Activated T-cell treated with anti-CD3 and anti-CD28 coated beads, Interleukin-2, amount 50 U/mL, for 24 hours (primary cell): ENCODE data around the gene RAB28.
A peak's percentile ranks its signal among the peaks of the same experiment; 100 is the strongest.

Source experiments
- DNase-seq: peaks from one replicate; pipeline ENCODE4 v3.0.0-alpha.2; 2020
- H3K27ac Mint-ChIP-seq: 2 replicates; pipeline ENCODE4 v1.8.0; 2020; ENCODE audit warnings: mild to moderate bottlenecking, mixed read lengths
- H3K27me3 Mint-ChIP-seq: 2 replicates; pipeline ENCODE4 v1.8.0; 2020; ENCODE audit warnings: mixed read lengths
- H3K36me3 Mint-ChIP-seq: 2 replicates; pipeline ENCODE4 v1.8.0; 2020; ENCODE audit warnings: low read depth, mixed read lengths
- H3K4me1 Mint-ChIP-seq: 2 replicates; pipeline ENCODE4 v1.8.0; 2020; ENCODE audit warnings: low read depth, mixed read lengths
- H3K4me3 Mint-ChIP-seq: 2 replicates; pipeline ENCODE4 v1.8.0; 2020; ENCODE audit warnings: mild to moderate bottlenecking, moderate library complexity, mixed read lengths
- H3K9me3 Mint-ChIP-seq: 2 replicates; pipeline ENCODE4 v1.8.0; 2020; ENCODE audit warnings: mixed read lengths

The RAB28 gene

DNA sequence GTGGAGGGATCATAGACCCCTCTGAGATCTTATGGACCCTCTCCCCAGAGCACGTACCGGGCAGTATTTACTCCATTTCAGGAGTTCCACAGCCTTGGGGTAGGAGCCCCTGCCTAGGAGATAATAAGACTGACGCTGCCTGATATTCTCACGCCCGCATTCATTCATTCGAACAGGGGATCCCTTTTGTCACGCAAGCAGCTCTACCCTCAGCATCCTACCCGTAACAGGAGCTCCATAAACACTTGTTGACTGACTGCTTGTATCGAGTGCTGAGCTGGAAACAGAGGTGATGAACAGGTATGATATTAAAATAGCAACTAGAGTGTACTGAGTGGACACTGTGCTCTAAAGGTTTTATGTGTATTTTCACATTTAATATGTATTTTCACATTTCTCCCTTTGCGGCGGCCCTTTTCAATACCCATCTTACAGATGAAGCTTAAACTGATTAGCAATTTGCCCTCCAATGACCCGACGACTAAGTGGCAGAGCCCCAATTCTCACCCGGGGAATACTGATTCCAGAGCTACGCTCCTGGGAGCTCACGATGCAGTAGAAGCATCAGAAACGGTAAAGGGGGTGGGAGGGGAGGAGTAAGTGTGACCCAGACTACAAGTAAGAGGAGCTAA is 888 bp downstream of the RAB28 start:
- Mint-ChIP-seq H3K27ac (peak overlapping the region; percentile 88), H3K4me1 (peaks cover 32% of the 10 kb centered on the region), H3K36me3 (peaks cover 16% of the 10 kb centered on the region), H3K9me3 (no peaks in the 10 kb centered on the region), H3K4me3 (peak overlapping the region; percentile 93), H3K27me3 (peaks cover 4% of the 10 kb centered on the region)
- DNase-seq = peak; percentile 28

- Mint-ChIP-seq H3K4me3 (peak overlapping the region; percentile 6), H3K27ac (peak overlapping the region; percentile 14), H3K27me3 (no peaks in the 10 kb centered on the region), H3K4me1 (peaks cover 38% of the 10 kb centered on the region), H3K36me3 (peaks cover 24% of the 10 kb centered on the region), H3K9me3 (no peaks in the 10 kb centered on the region)
- DNase-seq = no peak
Observed at GRCh38 chr4:13481569-13481968, 2.6 kb downstream of the RAB28 start.

- H3K4me3 Mint-ChIP-seq = no peak overlapping the region
- no peak overlapping the region for H3K27ac Mint-ChIP-seq
- no peaks in the 10 kb centered on the region for H3K9me3 Mint-ChIP-seq
- H3K4me1 Mint-ChIP-seq = peaks cover 44% of the 10 kb centered on the region
- peaks cover 30% of the 10 kb centered on the region for H3K36me3 Mint-ChIP-seq
- no peaks in the 10 kb centered on the region for H3K27me3 Mint-ChIP-seq
- no peak for DNase-seq
Observed at GRCh38 chr4:13478707-13479106, 5.4 kb downstream of the RAB28 start.

GRCh38 chr4:13478131-13478530 is 6.0 kb downstream of the RAB28 start:
- H3K4me3 Mint-ChIP-seq = no peak overlapping the region
- no peak for DNase-seq
- H3K27ac Mint-ChIP-seq = no peak overlapping the region
- H3K27me3 Mint-ChIP-seq = no peaks in the 10 kb centered on the region
- peaks cover 40% of the 10 kb centered on the region for H3K4me1 Mint-ChIP-seq
- no peaks in the 10 kb centered on the region for H3K9me3 Mint-ChIP-seq
- peaks cover 28% of the 10 kb centered on the region for H3K36me3 Mint-ChIP-seq

DNA sequence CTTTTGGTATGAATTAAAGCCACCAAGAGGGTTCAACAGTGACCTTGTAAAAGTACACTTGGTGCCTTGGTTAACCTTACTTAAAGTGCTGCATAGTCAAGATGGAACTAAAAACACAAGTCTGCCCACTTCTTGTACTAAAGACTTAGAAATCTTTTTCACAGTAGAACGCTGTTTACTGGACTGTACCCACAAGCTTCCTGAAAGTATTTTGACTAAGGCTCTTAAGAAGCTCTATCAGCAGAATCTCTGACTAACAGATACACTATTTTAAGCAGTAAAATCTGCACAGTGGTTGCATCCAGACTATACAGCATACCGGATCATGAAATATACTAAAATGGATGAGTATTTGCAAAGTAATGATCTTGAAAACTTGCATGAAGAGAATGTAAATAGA is 7.2 kb downstream of the RAB28 start:
- no peaks in the 10 kb centered on the region for H3K9me3 Mint-ChIP-seq
- DNase-seq = no peak

GRCh38 chr4:13476152-13476551 is 8.0 kb downstream of the RAB28 start:
- H3K36me3 Mint-ChIP-seq = peaks cover 38% of the 10 kb centered on the region
- no peak overlapping the region for H3K27ac Mint-ChIP-seq
- no peaks in the 10 kb centered on the region for H3K9me3 Mint-ChIP-seq
- peaks cover 25% of the 10 kb centered on the region for H3K4me1 Mint-ChIP-seq
- no peaks in the 10 kb centered on the region for H3K27me3 Mint-ChIP-seq
- H3K4me3 Mint-ChIP-seq = no peak overlapping the region
- no peak for DNase-seq

More for the DNA sequence above, 7.2 kb downstream of the RAB28 start:
- H3K27ac Mint-ChIP-seq = no peak overlapping the region
- H3K36me3 Mint-ChIP-seq = peaks cover 35% of the 10 kb centered on the region
- H3K4me1 Mint-ChIP-seq = peaks cover 32% of the 10 kb centered on the region
- no peak overlapping the region for H3K4me3 Mint-ChIP-seq
- no peaks in the 10 kb centered on the region for H3K27me3 Mint-ChIP-seq

- H3K27me3 Mint-ChIP-seq = no peaks in the 10 kb centered on the region
Observed at GRCh38 chr4:13471400-13471799, 12.7 kb downstream of the RAB28 start.

GRCh38 chr4:13470379-13470778 is 13.8 kb downstream of the RAB28 start:
- H3K27ac Mint-ChIP-seq = no peak overlapping the region
- H3K9me3 Mint-ChIP-seq = peaks cover 7% of the 10 kb centered on the region
- DNase-seq = no peak
- no peaks in the 10 kb centered on the region for H3K27me3 Mint-ChIP-seq
- H3K4me1 Mint-ChIP-seq = peaks cover 29% of the 10 kb centered on the region
- H3K4me3 Mint-ChIP-seq = no peak overlapping the region
- H3K36me3 Mint-ChIP-seq = peaks cover 48% of the 10 kb centered on the region

More at GRCh38 chr4:13471400-13471799, 12.7 kb downstream of the RAB28 start:
- H3K4me3 Mint-ChIP-seq = no peak overlapping the region
- peaks cover 27% of the 10 kb centered on the region for H3K4me1 Mint-ChIP-seq
- no peaks in the 10 kb centered on the region for H3K9me3 Mint-ChIP-seq
- H3K27ac Mint-ChIP-seq = no peak overlapping the region
- H3K36me3 Mint-ChIP-seq = peaks cover 42% of the 10 kb centered on the region
- DNase-seq = no peak

GRCh38 chr4:13464973-13465372 is 19.2 kb downstream of the RAB28 start:
- no peak for DNase-seq
- peak overlapping the region; percentile 65 for H3K27ac Mint-ChIP-seq
- peaks cover 7% of the 10 kb centered on the region for H3K9me3 Mint-ChIP-seq
- H3K4me1 Mint-ChIP-seq = peaks cover 36% of the 10 kb centered on the region
- H3K27me3 Mint-ChIP-seq = no peaks in the 10 kb centered on the region
- peaks cover 59% of the 10 kb centered on the region for H3K36me3 Mint-ChIP-seq
- H3K4me3 Mint-ChIP-seq = no peak overlapping the region

DNA sequence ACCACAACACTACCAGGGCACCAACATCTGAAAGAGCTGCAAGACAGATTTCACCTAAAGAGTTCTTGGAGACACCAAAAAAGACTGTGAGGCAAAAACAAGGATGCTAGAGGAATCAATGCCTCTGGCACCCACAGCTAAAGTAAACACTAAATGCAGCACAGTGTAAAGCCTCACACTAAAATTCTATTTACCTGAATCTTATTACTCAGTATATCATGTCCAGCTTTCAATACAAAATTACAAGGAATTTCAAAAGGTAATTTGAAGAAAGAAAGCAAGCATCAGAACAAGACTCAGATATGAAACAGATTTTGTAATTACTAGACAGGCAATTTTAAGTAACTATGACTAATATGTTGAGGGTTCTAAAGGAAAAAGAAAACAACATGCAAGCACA is 19.6 kb downstream of the RAB28 start:
- no peak for DNase-seq
- Mint-ChIP-seq H3K9me3 (peaks cover 7% of the 10 kb centered on the region), H3K4me1 (peaks cover 36% of the 10 kb centered on the region), H3K27ac (peak overlapping the region; percentile 65), H3K27me3 (no peaks in the 10 kb centered on the region), H3K4me3 (no peak overlapping the region), H3K36me3 (peaks cover 63% of the 10 kb centered on the region)

DNA sequence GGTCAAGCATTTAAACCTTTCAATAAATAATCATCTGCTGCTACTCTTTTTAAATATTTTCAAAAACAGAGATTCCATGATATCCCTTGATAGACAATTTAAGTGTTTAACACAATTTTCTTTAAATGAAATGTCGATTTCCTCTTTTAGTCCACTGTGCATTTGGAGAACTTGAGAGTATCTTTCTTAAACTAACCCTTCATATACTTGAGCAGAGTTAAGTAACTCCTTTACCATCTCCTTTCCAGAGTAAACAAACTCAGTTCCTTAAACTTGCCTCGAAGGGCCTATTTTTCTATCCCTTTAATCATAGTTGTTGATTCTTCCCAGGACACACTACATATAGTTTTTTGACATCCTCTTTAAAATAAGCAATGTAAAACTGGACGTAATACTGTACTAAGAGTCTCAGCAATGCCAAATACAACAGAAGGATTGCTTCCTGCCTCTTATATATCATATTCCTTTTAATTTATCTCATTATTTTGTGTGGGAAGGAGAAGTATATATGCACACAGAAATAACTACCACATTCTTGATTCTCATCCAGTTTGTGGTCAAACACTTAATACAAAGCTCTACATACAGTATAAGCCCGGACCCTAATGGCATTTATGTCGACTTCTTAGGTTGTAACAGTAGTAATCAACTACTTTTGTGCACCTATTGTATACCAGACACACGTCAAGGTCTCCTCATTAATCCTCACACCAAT is 22.8 kb downstream of the RAB28 start:
- H3K27me3 Mint-ChIP-seq = no peaks in the 10 kb centered on the region
- H3K9me3 Mint-ChIP-seq = peaks cover 7% of the 10 kb centered on the region
- H3K27ac Mint-ChIP-seq = no peak overlapping the region
- H3K4me3 Mint-ChIP-seq = no peak overlapping the region
- H3K4me1 Mint-ChIP-seq = peaks cover 22% of the 10 kb centered on the region
- peaks cover 78% of the 10 kb centered on the region for H3K36me3 Mint-ChIP-seq
- no peak for DNase-seq

- H3K27ac Mint-ChIP-seq = no peak overlapping the region
- peaks cover 6% of the 10 kb centered on the region for H3K9me3 Mint-ChIP-seq
- no peak overlapping the region for H3K4me3 Mint-ChIP-seq
- no peak for DNase-seq
- no peaks in the 10 kb centered on the region for H3K27me3 Mint-ChIP-seq
- H3K4me1 Mint-ChIP-seq = peaks cover 22% of the 10 kb centered on the region
- H3K36me3 Mint-ChIP-seq = peaks cover 60% of the 10 kb centered on the region
Observed at GRCh38 chr4:13455411-13455810, 28.7 kb downstream of the RAB28 start.

DNA sequence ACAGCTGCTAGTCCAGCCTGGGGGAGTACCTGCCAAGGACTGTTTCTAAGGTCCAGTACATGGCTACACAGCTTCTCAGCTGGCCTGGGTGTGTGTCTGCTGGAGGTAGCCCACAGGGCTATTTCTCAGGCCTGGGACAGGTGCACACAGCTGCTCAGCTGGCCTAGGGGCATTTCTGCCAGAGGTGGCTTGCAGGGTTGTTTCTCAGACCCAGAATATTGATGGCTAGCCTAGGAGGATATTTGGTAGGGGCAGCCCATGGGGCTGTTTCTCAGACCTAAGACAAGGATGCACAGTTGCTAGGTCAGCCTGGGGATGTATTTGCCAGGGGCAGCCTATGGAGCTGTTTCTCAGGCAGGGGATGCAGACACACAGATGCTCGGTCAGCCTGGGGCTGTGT is 29.4 kb downstream of the RAB28 start:
- Mint-ChIP-seq H3K36me3 (peaks cover 53% of the 10 kb centered on the region), H3K27me3 (no peaks in the 10 kb centered on the region), H3K27ac (no peak overlapping the region), H3K4me3 (no peak overlapping the region), H3K4me1 (peaks cover 22% of the 10 kb centered on the region), H3K9me3 (peaks cover 6% of the 10 kb centered on the region)
- DNase-seq = no peak

DNA sequence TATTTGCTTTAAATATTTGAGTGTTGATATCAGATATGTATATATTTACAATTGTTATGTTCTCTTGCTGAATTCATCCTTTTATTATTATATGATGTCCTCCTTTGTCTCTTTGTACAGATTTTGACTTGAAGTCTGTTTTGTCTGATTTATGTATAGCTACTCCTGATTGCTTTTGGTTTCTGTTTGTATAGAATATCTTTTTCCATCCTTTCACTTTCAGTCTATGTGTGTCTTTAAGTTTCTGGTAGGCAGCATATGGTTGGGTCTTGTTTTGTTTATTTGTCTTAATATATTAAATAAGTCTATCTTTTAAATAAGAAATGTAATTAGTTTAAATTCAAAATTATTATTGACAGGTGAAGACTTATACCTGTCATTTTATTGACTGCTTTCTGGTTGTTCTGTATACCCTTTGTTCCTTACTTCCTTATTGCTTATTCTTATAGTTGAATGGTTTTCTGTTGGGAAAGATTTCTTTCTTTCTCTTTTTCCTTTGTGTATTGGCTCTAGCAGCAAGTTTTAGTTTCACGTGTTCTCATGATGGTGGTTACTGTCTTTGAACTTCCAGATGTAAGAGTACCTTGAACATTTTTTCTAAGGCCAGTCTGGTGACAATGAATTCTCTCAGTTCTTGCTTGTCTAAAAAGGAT is 31.1 kb downstream of the RAB28 start:
- H3K27ac Mint-ChIP-seq = peak overlapping the region; percentile 54
- H3K36me3 Mint-ChIP-seq = peaks cover 38% of the 10 kb centered on the region
- H3K27me3 Mint-ChIP-seq = no peaks in the 10 kb centered on the region
- no peak for DNase-seq
- H3K4me3 Mint-ChIP-seq = no peak overlapping the region
- peaks cover 22% of the 10 kb centered on the region for H3K4me1 Mint-ChIP-seq
- H3K9me3 Mint-ChIP-seq = peaks cover 6% of the 10 kb centered on the region

DNA sequence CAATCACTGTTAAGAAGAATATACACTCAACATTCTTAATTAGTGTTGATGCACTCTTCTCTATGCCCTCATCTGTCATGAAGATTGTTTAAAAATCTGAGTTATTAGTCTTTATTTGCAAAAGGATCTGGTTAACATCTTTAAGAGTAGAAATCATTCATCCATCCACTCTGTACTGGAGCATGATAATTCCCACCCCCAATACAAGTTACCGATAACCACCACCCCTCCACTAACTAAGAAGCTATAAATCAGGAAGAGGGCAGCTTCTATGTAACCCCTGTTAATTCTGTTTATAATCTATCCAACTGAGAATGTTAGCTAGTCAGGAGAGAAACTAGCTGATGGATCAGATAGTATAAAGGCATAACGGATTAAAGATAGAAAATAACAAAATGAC is 34.5 kb downstream of the RAB28 start:
- no peak for DNase-seq
- Mint-ChIP-seq H3K36me3 (peaks cover 29% of the 10 kb centered on the region), H3K4me3 (no peak overlapping the region), H3K9me3 (peaks cover 6% of the 10 kb centered on the region), H3K4me1 (peaks cover 21% of the 10 kb centered on the region), H3K27me3 (no peaks in the 10 kb centered on the region), H3K27ac (no peak overlapping the region)
